Stimulated activated CD4-positive, alpha-beta T cell treated with anti-CD3 and anti-CD28 coated beads, Interleukin-1b, Interleukin-23, amount 100 ng/mL, for 1 hour (primary cell): ENCODE results near the gene NSMCE1.

Experiments used
- DNase-seq, 2 donors: peaks; one replicate each; pipeline ENCODE4 v3.0.0-alpha.2; 2020; ENCODE audit warnings: low read depth in 2 of 2

Gene NSMCE1

GRCh38 chr16:27268376-27269299, at the start of gene NSMCE1:
Gene NSMCE1, minus strand, starts transcription at chr16:27268772. Its CDS starts 11,202 bp downstream, at chr16:27257570.
- peak; percentile 90 to 95 for DNase-seq

- DNase-seq: peak in 1 of 2 donors; percentile 11
These were observed 49.3 kb upstream of the NSMCE1 start for GRCh38 chr16:27317738-27318391.

GRCh38 chr16:27317320-27317719, 48.7 kb upstream of the NSMCE1 start:
- DNase-seq: no peak

DNA sequence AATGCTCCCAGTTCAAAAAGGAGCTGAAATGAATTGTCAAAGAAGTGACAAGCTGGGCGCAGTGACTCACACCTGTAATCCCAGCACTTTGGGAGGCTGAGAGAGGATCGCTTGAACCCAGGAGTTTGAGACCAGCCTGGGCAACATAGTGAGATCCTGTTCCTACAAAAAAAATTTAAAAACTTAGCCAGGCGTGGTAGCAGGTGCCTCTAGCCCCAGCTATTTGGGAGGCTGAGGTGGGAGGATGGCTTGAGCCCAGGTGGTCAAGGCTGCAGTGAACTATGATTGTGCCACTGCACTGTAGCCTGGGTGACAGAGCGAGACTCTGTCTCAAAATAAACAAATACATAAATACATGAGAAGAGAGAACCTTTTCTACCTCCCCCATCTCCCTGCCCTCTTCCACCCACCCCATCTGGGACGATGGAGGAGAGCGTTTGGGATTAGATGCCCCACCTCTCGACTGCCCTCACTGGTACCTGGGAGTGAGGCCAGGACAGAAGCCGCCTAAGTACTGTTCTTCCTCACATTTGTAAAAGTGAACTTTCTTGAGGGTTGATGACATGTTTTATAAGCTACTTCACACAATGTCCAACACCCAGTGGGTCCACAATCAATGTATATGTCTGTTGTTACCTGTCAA, 47.6 kb upstream of the NSMCE1 start:
- DNase-seq: no peak

DNA sequence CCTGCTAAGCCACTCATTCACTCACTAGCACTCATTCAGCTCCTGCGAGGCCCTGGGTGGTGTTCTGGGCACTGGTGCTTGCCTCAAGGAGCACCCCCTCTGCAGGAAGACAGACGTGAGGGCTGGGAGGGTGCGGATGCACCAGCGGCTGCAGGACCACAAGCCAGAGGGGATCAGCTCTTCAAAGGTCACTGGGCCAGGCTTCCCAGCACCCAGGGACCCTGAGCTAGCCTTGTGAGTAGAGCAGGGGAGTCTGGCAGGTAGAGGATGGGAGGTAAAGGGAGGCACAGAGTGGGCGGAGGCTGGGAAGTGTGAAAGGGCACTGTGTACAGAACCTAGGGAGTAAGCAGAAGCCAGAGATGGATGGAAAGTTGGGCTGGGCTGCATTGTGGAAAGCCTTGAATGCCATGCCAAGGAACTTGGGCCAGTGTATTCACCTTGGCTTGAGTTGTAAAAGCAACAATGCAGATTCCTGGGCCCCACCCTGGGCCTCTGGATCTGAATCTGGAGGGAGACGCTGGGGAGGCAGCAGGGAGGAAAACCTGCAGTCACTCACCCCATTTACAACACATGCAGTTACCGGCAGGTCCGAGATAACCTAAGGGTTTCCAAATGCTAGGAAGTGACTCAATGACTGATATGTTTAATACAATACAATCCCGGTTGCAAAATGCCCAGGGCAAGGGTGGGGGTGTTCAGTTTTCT, 46.9 kb upstream of the NSMCE1 start:
- DNase-seq: peak in 1 of 2 donors; percentile 21

DNA sequence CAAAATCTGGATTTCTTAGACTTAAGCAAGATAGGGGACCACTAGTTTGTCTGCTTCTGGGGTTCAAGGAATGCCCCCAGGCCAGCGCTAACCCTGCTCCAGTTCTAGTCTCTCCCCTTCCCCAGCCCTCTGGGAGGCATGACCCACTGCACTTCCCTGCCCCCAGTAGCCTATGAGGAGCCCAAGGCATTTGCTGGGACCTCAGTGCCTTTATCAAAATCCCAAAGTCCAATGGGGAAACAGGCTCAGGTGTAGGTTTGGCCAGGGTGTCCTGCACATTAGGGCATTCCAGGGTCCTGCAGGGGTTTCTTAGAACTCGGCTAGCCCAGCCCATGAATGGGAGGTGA, 46.4 kb upstream of the NSMCE1 start:
- DNase-seq: no peak

GRCh38 chr16:27314161-27314723, 45.7 kb upstream of the NSMCE1 start:
- DNase-seq: peak in 1 of 2 donors; percentile 25

DNA sequence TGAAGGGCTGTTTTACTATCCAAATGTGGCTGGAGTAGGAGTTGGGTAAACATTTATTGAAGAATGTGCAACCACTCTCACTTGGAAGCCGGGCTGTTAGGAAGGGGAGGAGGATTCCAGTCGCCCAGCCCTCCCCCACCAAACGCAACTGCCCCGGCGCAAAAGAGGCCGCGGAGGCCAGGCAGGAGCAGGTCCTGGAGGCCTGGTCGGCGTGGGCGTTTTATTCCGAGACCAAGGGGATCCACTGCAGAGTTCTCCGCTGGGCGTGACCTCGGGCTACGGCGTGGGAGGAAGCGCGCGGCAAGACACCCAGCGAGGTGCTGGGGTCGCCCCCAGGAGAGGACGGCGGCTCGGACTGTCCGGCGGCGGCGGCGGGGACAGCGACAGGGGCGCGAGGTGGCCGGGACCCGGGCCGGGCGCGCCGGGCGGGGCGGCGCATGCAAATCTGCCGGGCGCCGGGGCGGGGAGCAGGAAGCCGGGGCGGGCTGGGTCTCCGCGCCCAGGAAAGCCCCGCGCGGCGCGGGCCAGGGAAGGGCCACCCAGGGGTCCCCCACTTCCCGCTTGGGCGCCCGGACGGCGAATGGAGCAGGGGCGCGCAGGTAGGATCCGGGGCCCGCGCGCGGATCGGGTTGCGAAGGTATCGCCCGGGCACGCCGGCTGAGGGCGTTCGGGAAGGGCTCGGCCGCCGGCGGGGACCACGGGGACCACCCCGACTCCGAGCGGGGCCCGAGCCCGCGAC, 45.0 kb upstream of the NSMCE1 start, which contains the start of gene IL4R:
Gene IL4R, plus strand, starts transcription at position 553 of the 739 bp plus-strand sequence. CDS start 26,230 bp downstream, outside the sequence.
- peak in 1 of 2 donors; percentile 37 for DNase-seq

DNA sequence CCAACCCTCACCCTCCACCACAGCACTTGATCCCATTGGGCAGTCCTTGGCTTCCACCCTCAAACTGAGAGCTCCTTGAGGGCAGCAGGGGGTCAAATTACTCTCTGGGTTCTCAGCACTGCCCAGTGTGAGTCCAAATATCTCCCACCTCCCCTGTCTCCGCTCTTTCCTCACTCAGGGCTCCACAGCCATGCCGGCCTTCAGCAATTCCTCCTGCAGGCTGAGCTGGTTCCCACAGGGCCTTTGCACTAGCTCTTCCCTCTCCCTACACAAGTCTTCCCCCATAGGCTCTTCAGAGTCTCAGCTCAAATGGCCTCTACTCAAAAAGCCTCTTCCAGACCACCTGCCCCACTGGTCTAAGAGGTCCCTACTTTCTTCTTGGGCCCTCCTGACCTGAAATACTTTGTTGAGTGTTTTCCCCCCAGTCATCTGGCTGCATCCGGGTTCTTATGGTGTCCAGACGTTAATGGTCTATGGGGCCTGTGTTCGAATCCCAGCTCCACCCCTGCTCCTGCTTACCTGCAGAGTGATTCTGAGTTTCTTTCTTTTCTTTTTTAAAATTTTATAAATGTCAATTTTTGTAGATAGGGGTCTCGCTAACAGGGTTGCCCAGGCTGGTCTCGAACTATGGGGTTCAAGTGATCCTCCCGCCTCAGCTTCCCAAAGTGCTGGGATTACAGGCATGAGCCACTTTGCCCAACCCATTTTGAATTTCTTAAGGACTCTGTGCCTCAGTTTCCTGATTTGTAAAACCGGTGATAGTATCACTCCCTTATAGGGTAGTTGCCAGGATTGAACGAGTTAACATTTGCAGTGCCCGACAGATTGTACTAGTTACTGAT, 44.2 kb upstream of the NSMCE1 start:
- DNase-seq: no peak

DNA sequence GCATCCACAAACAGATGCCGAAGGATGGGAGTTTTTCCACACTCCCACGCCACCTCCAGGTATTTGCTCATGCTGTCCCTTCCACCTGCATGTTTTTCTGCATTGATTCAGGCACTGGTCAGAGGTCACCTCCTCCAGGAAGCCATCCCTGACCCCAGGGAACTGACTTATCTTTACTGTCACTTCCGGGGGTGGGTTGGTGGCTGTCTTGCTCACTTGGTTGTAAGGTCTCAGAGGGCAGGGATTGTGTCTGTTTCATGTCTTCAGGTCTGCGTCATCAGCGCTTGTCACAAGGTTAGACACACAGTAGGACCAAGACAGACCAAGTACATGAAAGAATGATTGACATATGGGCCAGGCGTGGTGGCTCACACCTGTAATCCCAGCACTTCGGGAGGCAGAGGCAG, 43.3 kb upstream of the NSMCE1 start:
- DNase-seq: no peak

DNA sequence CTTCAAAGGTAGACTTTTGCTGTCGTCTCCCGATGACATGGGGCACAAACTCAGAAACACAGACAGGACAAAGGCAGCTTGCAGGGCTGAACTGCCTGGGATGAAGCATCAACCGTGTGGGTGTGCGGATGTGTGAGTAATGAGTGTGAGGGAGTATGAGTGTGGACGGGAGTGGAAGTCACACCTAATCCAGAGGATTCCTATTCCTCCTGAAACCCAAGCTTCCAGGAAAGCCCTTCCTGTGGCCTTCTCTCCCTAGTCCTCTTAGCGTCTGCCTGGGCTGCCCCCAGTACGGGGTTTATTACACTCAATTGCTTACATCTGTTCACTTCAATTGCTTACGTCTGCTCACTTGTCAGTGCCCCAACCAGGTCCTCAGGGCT, 42.9 kb upstream of the NSMCE1 start:
- no peak for DNase-seq

DNA sequence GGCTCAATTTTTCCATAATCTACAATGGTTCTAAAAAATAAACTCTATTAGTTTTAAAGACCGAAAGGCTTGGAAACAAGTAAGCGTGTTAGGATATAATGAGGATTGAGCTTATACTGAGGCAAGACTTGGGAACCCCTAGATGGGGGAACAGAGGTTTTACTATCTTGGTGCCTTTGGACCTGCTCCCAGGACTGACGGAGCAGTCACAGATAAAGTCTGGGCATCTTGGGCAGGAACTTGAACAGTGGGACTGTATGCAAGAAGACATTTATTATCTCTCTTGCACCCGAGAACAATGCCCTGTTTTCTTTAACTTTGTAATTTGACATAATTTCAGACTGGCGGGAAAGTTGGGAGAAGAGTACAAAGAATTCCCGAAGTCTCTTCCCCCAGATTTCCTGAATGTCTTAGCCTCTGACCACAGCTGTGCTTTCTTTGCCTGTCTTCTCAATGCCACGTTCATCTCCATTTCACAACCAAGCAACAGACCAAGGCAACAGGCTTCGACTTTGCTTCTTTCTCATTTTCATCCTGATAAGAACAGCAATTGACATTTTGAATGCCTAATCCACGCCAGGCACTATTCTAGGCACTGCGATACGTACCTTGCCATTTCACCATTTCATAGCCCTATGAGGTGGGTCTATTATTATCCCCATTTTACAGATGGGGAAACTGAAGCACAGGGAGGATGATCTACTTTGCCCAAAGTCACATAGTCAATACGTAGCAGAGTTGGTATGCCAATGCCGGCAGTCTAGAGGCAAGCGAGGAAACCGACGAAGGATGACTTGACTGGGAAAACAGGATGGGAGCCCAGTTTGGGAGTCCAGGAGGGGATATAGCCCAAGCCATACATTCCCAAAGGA, 42.2 kb upstream of the NSMCE1 start:
- no peak for DNase-seq

DNA sequence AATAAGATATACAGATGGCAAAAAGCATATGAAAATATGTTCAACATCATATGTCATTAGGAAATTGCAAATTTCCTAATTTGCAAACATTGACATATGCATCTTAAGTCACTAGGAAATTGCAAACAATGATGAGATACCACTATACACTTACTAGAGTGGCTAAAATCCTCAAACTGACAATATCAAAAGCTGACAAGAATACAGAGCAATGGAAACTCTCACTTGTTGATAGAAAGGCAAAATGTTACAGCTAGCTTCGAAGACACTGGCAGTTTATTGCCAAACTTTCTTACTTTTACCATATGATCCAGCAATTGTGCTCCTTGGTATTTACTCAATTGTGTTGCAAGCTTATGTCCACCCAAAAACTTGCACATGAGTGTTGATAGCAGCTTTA, 40.2 kb upstream of the NSMCE1 start:
- DNase-seq: no peak

GRCh38 chr16:27305839-27306442, 37.4 kb upstream of the NSMCE1 start:
- DNase-seq: no peak

DNA sequence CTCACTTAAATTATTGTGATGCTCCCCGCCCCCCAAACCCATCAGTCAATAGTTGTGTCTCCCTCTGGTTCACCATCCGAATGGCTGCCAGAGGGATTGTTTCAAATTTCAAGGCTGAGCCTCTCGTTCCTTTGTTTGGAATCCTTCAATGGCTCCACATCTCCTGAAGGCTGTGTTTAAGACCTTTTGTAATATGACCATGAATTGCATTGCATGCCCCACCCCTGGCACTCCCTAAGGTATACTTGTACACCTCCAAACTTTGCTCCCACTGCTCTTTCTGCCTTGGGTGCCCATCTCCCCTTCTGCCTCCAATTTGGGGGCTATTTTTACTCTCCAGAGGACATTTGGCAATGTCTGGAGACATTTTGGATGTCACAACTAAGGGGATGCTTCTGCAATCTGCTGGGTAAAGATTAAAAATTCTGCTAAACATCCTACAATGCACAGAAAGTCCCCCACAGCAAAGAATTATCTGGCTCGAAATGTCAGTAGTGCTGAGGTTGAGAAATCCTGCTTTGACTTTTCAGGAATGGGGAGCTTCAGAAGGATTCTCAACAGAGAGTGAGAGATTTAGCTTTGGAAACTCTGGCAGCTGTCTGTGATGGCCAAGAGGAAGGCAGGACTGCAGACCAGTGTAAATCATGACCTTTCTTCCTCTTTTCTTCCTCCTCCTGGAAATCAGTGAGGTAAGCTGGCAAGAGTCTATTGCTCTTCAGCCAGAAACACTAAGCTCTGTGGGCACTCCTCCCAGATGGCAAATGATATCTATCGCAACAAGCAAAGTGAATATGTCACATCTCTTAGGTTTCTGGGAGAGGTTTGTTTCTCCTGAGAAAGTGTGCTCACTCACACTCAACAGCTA, 36.5 kb upstream of the NSMCE1 start:
- DNase-seq: no peak

- no peak for DNase-seq
These were observed 35.5 kb upstream of the NSMCE1 start for GRCh38 chr16:27304102-27304501.
